Keratinocyte (primary cell): ENCODE results near the gene LRRC8C. TPM values are rescaled to one million over a fixed set of nuclear protein-coding genes. Genes with fewer than 3 reads are reported as not detected.
A peak's percentile ranks its signal among the peaks of the same experiment; 100 is the strongest.

Experiments
- DNase-seq: peaks from one replicate; pipeline ENCODE4 v3.0.0-alpha.2; 2011; ENCODE audit warnings: low read depth, missing footprints, low spot score
- FAIRE-seq: peaks from 2 replicates; lab custom pipeline; 2011; peaks lifted over from hg19 to GRCh38; lab: Jason Lieb, UNC
- H2AFZ ChIP-seq: 2 replicates; pipeline ENCODE4 v1.6.0; 2012; ENCODE audit warnings: low read length, control low read depth, inconsistent platforms; ENCODE audit not compliant: control insufficient read depth
- H3K27ac ChIP-seq: 2 replicates; pipeline ENCODE4 v1.5.1; 2011; ENCODE audit warnings: low read length; ENCODE audit not compliant: control insufficient read depth, insufficient read depth
- H3K27me3 ChIP-seq: 3 replicates; pipeline ENCODE4 v1.6.0; 2011; ENCODE audit warnings: low read length; ENCODE audit not compliant: control insufficient read depth, insufficient read depth; ENCODE audit errors: extremely low read depth
- H3K36me3 ChIP-seq, 2 experiments: 2 replicates in 1 of 2; 3 replicates in 1 of 2; pipeline ENCODE4 v1.5.1; 2011; ENCODE audit warnings: low read length in 2 of 2, mild to moderate bottlenecking in 1 of 2; ENCODE audit not compliant: control insufficient read depth in 2 of 2, insufficient read depth in 2 of 2; ENCODE audit errors: extremely low read depth in 1 of 2
- H3K4me1 ChIP-seq: 3 replicates; pipeline ENCODE4 v1.5.1; 2011; ENCODE audit warnings: low read length; ENCODE audit not compliant: control insufficient read depth, insufficient read depth; ENCODE audit errors: extremely low read depth
- H3K4me2 ChIP-seq: 3 replicates; pipeline ENCODE4 v1.6.0; 2011; ENCODE audit warnings: low read depth, low read length; ENCODE audit not compliant: control insufficient read depth, insufficient read depth; ENCODE audit errors: extremely low read depth
- H3K4me3 ChIP-seq, 3 experiments: fragments of 200-600 bp in 1 of 3; sonication (generic) in 1 of 3; 2 replicates in 2 of 3; 3 replicates in 1 of 3; pipeline ENCODE4 v1.5.1; 2011 to 2016; ENCODE audit warnings: low read length in 3 of 3, mild to moderate bottlenecking in 3 of 3, control low read depth in 2 of 3, inconsistent platforms in 1 of 3, low read depth in 1 of 3, mixed read lengths in 1 of 3, mixed run types in 1 of 3, moderate library complexity in 1 of 3; ENCODE audit not compliant: control insufficient read depth in 2 of 3, insufficient read depth in 2 of 3; ENCODE audit errors: extremely low read depth in 1 of 3
- H3K79me2 ChIP-seq: 2 replicates; pipeline ENCODE4 v1.6.0; 2012; ENCODE audit warnings: low read length; ENCODE audit not compliant: control insufficient read depth, insufficient read depth
- H3K9ac ChIP-seq: 3 replicates; pipeline ENCODE4 v1.6.0; 2011; ENCODE audit warnings: low read length; ENCODE audit not compliant: control insufficient read depth, insufficient read depth; ENCODE audit errors: extremely low read depth
- H3K9me1 ChIP-seq: 3 replicates; pipeline ENCODE4 v1.6.0; 2011; ENCODE audit warnings: low read length; ENCODE audit not compliant: control insufficient read depth, insufficient read depth; ENCODE audit errors: extremely low read depth
- H3K9me3 ChIP-seq: 2 replicates; pipeline ENCODE4 v1.5.1; 2012; ENCODE audit warnings: low read depth, low read length; ENCODE audit not compliant: control insufficient read depth
- H4K20me1 ChIP-seq: 3 replicates; pipeline ENCODE4 v1.6.0; 2011; ENCODE audit warnings: low read length; ENCODE audit not compliant: control insufficient read depth, insufficient read depth; ENCODE audit errors: extremely low read depth
- CTCF ChIP-seq, 3 experiments: IDR thresholded peaks in 1 of 3; conservative IDR thresholded peaks in 1 of 3; optimal IDR thresholded peaks in 1 of 3; 2 replicates in 2 of 3; 3 replicates in 1 of 3; pipeline versions ENCODE3 to v1.5.1; 2011; ENCODE audit warnings: low read length in 3 of 3, mild to moderate bottlenecking in 3 of 3, moderate library complexity in 2 of 3, control low read depth in 1 of 3, inconsistent platforms in 1 of 3; ENCODE audit not compliant: insufficient read depth in 2 of 3; ENCODE audit errors: extremely low read depth in 1 of 3
- EZH2 ChIP-seq: IDR thresholded peaks from one replicate; pipeline ENCODE4 v1.6.1; 2012; ENCODE audit warnings: inconsistent platforms, mild to moderate bottlenecking, low read length, moderate library complexity
- dilution Hi-C: fragments of 300-500 bp; cut with MboI; formaldehyde crosslinking; loops from one replicate; pipeline ENCODE4 v1.7.0; 2020; ENCODE audit warnings: low sequenced_read_pairs; ENCODE audit not compliant: extremely low pct_ligation_motif_present
- polyA plus RNA-seq, 5 experiments: library from polyadenylated mRNA; depleted of rRNA in 3 of 5; stranded (reverse) in 3 of 5; stranded (forward) in 1 of 5; unstranded in 1 of 5; fragments of >200 nt; gene quantifications; 1 replicate in 1 of 5; 2 replicates in 3 of 5; 3 replicates in 1 of 5; pipeline versions ENCODE4 v1.2.1 to v1.2.3, GENCODE V29; 2011 to 2012; ENCODE audit warnings: missing spikeins in 2 of 5, low read depth in 1 of 5, low replicate concordance in 1 of 5

LRRC8C gene
- polyA plus RNA-seq, 1 donor (not counting 4 experiments of a cell fraction or from before 2014, with no cell fraction given), result 18.4 TPM

GRCh38 chr1:89724369-89725010 lies 91.6 kb downstream of the LRRC8C start:
- dilution Hi-C loops, result no loop called here
- no peaks in the 10 kb centered on the region for H3K27me3 ChIP-seq
- no peak for TF ChIP-seq CTCF (optimal IDR thresholded peaks at IDR 0.05 in 1 of 3, IDR thresholded peaks at IDR 0.05 in 1 of 3, conservative IDR thresholded peaks at IDR 0.05 in 1 of 3; ENCODE audit: extremely low read depth in 1 of 3, insufficient read depth in 2 of 3, low read length in 3 of 3)
- no peak for TF ChIP-seq EZH2
- peak overlapping the region; percentile 80 for H3K4me2 ChIP-seq
- H3K79me2 ChIP-seq, result no peaks in the 10 kb centered on the region
- DNase-seq, result no peak
- no peaks in the 10 kb centered on the region for H4K20me1 ChIP-seq
- no peaks in the 10 kb centered on the region for H3K36me3 ChIP-seq
- no peaks in the 10 kb centered on the region for H3K9me1 ChIP-seq
- H3K4me1 ChIP-seq, result peaks cover 40% of the 10 kb centered on the region
- peak overlapping the region; percentile 92 for H2AFZ ChIP-seq
- peak overlapping the region; percentile 70 for H3K9ac ChIP-seq
- no peaks in the 10 kb centered on the region for H3K9me3 ChIP-seq
- FAIRE-seq, result peak; percentile 49
- peak overlapping the region in 2 of 3 experiments; percentile 16 to 40 for H3K4me3 ChIP-seq
- peak overlapping the region; percentile 97 for H3K27ac ChIP-seq

GRCh38 chr1:89725011-89725370 lies 92.1 kb downstream of the LRRC8C start:
- TF ChIP-seq EZH2, result no peak
- TF ChIP-seq CTCF (optimal IDR thresholded peaks at IDR 0.05 in 1 of 3, IDR thresholded peaks at IDR 0.05 in 1 of 3, conservative IDR thresholded peaks at IDR 0.05 in 1 of 3; ENCODE audit: extremely low read depth in 1 of 3, insufficient read depth in 2 of 3, low read length in 3 of 3), result no peak
- peak overlapping the region in 1 of 3 experiments; percentile 40 for H3K4me3 ChIP-seq
- FAIRE-seq (no peak), DNase-seq (no peak)
- H3K4me1 ChIP-seq, result peaks cover 36% of the 10 kb centered on the region
- peak overlapping the region; percentile 80 for H3K4me2 ChIP-seq
- no peaks in the 10 kb centered on the region for H3K9me1 ChIP-seq
- H3K9ac ChIP-seq, result peak overlapping the region; percentile 70
- H3K79me2 ChIP-seq, result no peaks in the 10 kb centered on the region
- H3K27me3 ChIP-seq, result no peaks in the 10 kb centered on the region
- H3K36me3 ChIP-seq, result no peaks in the 10 kb centered on the region
- H4K20me1 ChIP-seq, result no peaks in the 10 kb centered on the region
- dilution Hi-C loops, result no loop called here
- H3K9me3 ChIP-seq, result no peaks in the 10 kb centered on the region
- H2AFZ ChIP-seq, result peak overlapping the region; percentile 92
- H3K27ac ChIP-seq, result peak overlapping the region; percentile 97
